GM23338 (cell line): ENCODE measurements around the gene CAMTA1. TPM values are rescaled to one million over a fixed set of nuclear protein-coding genes. Genes with fewer than 3 reads are reported as not detected.

Source experiments
- ATAC-seq: fragments of 200-7000 bp; cut with Tn5 transposase; 3 replicates; pipeline ENCODE4 v1.9.1; 2020
- DNase-seq: peaks from one replicate; pipeline ENCODE4 v3.0.0-alpha.2; 2015; ENCODE audit warnings: low spot score
- H2AFZ ChIP-seq: fragments of 200-600 bp; sonication (generic); 2 replicates; pipeline ENCODE4 v1.8.0; 2016; ENCODE audit warnings: antibody characterized with exemption, mild to moderate bottlenecking, moderate library complexity
- H3F3A ChIP-seq: fragments of 200-600 bp; sonication (generic); replicated peaks from 2 replicates; pipeline ENCODE4 v1.8.0; 2017; ENCODE audit warnings: antibody characterized with exemption, mixed run types, low read depth
- H3K27ac ChIP-seq: fragments of 200-600 bp; sonication (generic); 2 replicates; pipeline ENCODE4 v1.6.1; 2016; ENCODE audit warnings: low read depth
- H3K27me3 ChIP-seq: fragments of 200-600 bp; sonication (generic); 2 replicates; pipeline ENCODE4 v1.8.0; 2016; ENCODE audit warnings: mild to moderate bottlenecking, mixed run types, moderate library complexity; ENCODE audit not compliant: insufficient read depth
- H3K36me3 ChIP-seq: fragments of 200-600 bp; sonication (generic); 2 replicates; pipeline ENCODE4 v1.8.0; 2016; ENCODE audit warnings: mild to moderate bottlenecking; ENCODE audit not compliant: insufficient read depth
- H3K4me1 ChIP-seq: fragments of 200-600 bp; sonication (generic); 2 replicates; pipeline ENCODE4 v1.8.0; 2016; ENCODE audit warnings: mild to moderate bottlenecking, moderate library complexity; ENCODE audit not compliant: insufficient read depth
- H3K4me2 ChIP-seq: fragments of 200-600 bp; sonication (generic); 2 replicates; pipeline ENCODE4 v1.7.1; 2017; ENCODE audit warnings: mixed run types
- H3K4me3 ChIP-seq: fragments of 200-600 bp; sonication (generic); 2 replicates; pipeline ENCODE4 v1.6.1; 2016; ENCODE audit warnings: mixed run types
- H3K79me2 ChIP-seq: fragments of 200-600 bp; sonication (generic); replicated peaks from 2 replicates; pipeline ENCODE4 v1.8.0; 2017; ENCODE audit warnings: mild to moderate bottlenecking; ENCODE audit not compliant: insufficient read depth
- H3K9me2 ChIP-seq: fragments of 200-600 bp; sonication (generic); 2 replicates; pipeline ENCODE4 v1.8.0; 2017; ENCODE audit not compliant: insufficient read depth
- H4K20me1 ChIP-seq: fragments of 200-600 bp; sonication (generic); replicated peaks from 2 replicates; pipeline ENCODE4 v1.8.0; 2017; ENCODE audit warnings: mild to moderate bottlenecking; ENCODE audit not compliant: insufficient read depth
- H3K27ac Mint-ChIP-seq: 2 replicates; pipeline ENCODE4 v1.8.0; 2020; ENCODE audit warnings: inconsistent platforms, mild to moderate bottlenecking, moderate library complexity, mixed read lengths
- H3K27me3 Mint-ChIP-seq: 3 replicates; pipeline ENCODE4 v1.8.0; 2022; ENCODE audit warnings: low read depth, mild to moderate bottlenecking, moderate library complexity, mixed read lengths, inconsistent platforms; ENCODE audit not compliant: insufficient read depth, poor library complexity
- H3K36me3 Mint-ChIP-seq: 3 replicates; pipeline ENCODE4 v1.8.0; 2021; ENCODE audit warnings: low read depth, mild to moderate bottlenecking, inconsistent platforms, moderate library complexity, mixed read lengths
- H3K4me1 Mint-ChIP-seq: 3 replicates; pipeline ENCODE4 v1.8.0; 2020; ENCODE audit warnings: mild to moderate bottlenecking, inconsistent platforms, mixed read lengths
- H3K4me3 Mint-ChIP-seq: 3 replicates; pipeline ENCODE4 v1.8.0; 2021; ENCODE audit warnings: moderate library complexity, mild to moderate bottlenecking, inconsistent platforms, mixed read lengths
- H3K9me3 Mint-ChIP-seq: 3 replicates; pipeline ENCODE4 v1.8.0; 2020; ENCODE audit warnings: moderate library complexity, mild to moderate bottlenecking, inconsistent platforms, mixed read lengths
- EZH2 ChIP-seq: fragments of 200-600 bp; sonication (generic); IDR thresholded peaks from one replicate; pipeline ENCODE4 v1.8.0; 2017; ENCODE audit warnings: antibody characterized with exemption, mild to moderate bottlenecking, low read depth; ENCODE audit not compliant: unreplicated experiment
- EZH2phosphoT487 ChIP-seq: fragments of 200-600 bp; sonication (generic); IDR thresholded peaks from one replicate; pipeline ENCODE4 v1.8.1; 2018; ENCODE audit warnings: antibody characterized with exemption; ENCODE audit not compliant: unreplicated experiment
- JUNB ChIP-seq: IDR thresholded peaks from one replicate; pipeline ENCODE4 v1.6.1; 2016; ENCODE audit warnings: antibody characterized with exemption; ENCODE audit not compliant: unreplicated experiment
- POLR2AphosphoS5 ChIP-seq: IDR thresholded peaks from 2 replicates; pipeline ENCODE4 v1.6.1; 2016; ENCODE audit warnings: antibody characterized with exemption, low read depth
- REST ChIP-seq: IDR thresholded peaks from one replicate; pipeline ENCODE4 v1.6.1; 2018; ENCODE audit warnings: antibody characterized with exemption; ENCODE audit not compliant: unreplicated experiment
- ZNF462 ChIP-seq: fragments of 250-450 bp; sonication (Bioruptor Pico); IDR thresholded peaks from 2 replicates; pipeline ENCODE4 v1.5.0; 2020; ENCODE audit warnings: mild to moderate bottlenecking, moderate library complexity
- polyA plus RNA-seq: library from polyadenylated mRNA; unstranded; fragments of >200 nt; fragmentation: Nextera tagmentation; extraction: Ambion mirVana; gene quantifications from 2 replicates; pipeline ENCODE4 v1.2.1, GENCODE V29; 2016
- total RNA-seq: library from RNA; depleted of rRNA; stranded (reverse); fragments of >200 nt; shearing (Covaris generic); gene quantifications from 2 replicates; pipeline ENCODE4 v1.2.3, GENCODE V29; 2014
- TF ChIP-seq, protein P1 (sequence below): IDR thresholded peaks from 2 replicates; pipeline ENCODE4 v1.6.1; 2016; ENCODE audit warnings: antibody characterized with exemption

Gene CAMTA1
- total and polyA plus RNA-seq, 2 experiments from 2014 or later = 115 to 519 TPM

DNA sequence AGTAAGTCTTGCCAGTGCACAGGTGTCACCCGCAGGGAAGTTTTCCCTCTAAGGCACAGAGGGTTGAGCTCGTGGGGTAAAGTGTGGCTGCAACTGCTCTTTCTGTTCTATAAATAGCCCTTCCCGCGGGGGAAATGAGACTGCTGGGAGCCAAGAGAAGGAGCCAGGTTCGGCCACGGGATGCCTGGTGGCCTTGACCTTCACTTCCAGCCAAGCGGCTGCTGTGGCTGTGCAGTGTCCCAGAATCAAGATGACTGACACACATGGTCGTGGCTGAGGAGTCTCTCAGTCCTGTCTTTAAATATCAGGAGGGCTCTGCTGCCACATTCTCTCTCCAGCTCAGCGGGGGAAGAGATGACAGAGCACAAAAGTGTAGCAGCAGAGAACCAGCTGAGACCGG, 831.7 kb downstream of the CAMTA1 start:
- DNase-seq (no peak), ATAC-seq (no peak)
- no peak overlapping the region for H2AFZ ChIP-seq
- H3K4me1 Mint-ChIP-seq = peaks cover 17% of the 10 kb centered on the region
- H3K4me2 ChIP-seq = no peak overlapping the region
- no peaks in the 10 kb centered on the region for H3K9me3 Mint-ChIP-seq
- no peaks in the 10 kb centered on the region for H3K79me2 ChIP-seq
- H3K27me3 ChIP-seq = no peaks in the 10 kb centered on the region
- no peaks in the 10 kb centered on the region for H3K36me3 ChIP-seq
- no peaks in the 10 kb centered on the region for H3K4me1 ChIP-seq
- no peaks in the 10 kb centered on the region for H3K36me3 Mint-ChIP-seq
- H3K4me3 ChIP-seq = no peak overlapping the region
- no peaks in the 10 kb centered on the region for H3F3A ChIP-seq
- H3K9me2 ChIP-seq = no peaks in the 10 kb centered on the region
- H3K27me3 Mint-ChIP-seq = peaks cover 4% of the 10 kb centered on the region
- no peak overlapping the region for H3K27ac Mint-ChIP-seq
- H3K4me3 Mint-ChIP-seq = no peak overlapping the region
- no peaks in the 10 kb centered on the region; the same call in 1 of the 2 replicates for H4K20me1 ChIP-seq
- TF ChIP-seq JUNB (no peak), EZH2 (no peak), EZH2phosphoT487 (no peak), REST (no peak), POLR2AphosphoS5 (no peak), ZNF462 (CRISPR knock-in tag) (no peak)
- TF ChIP-seq, protein P1, sequence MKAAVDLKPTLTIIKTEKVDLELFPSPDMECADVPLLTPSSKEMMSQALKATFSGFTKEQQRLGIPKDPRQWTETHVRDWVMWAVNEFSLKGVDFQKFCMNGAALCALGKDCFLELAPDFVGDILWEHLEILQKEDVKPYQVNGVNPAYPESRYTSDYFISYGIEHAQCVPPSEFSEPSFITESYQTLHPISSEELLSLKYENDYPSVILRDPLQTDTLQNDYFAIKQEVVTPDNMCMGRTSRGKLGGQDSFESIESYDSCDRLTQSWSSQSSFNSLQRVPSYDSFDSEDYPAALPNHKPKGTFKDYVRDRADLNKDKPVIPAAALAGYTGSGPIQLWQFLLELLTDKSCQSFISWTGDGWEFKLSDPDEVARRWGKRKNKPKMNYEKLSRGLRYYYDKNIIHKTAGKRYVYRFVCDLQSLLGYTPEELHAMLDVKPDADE = no peak
- H3K27ac ChIP-seq = no peak overlapping the region
